ENCODE measurements around the gene RSPRY1.
A peak's percentile ranks its signal among the peaks of the same experiment; 100 is the strongest.
"Not testable (repeated sequence)": the region's sequence is repeated elsewhere in the genome, so short reads cannot be mapped to it uniquely, and the experiment has no call there.

RSPRY1 gene

GRCh38 chr16:57186872-57187854, 1.0 kb downstream of the RSPRY1 start:
- H3K4me1 ChIP-seq (ENCODE audit: control insufficient read depth, insufficient read depth, low read length): peaks cover 15% of the 10 kb centered on the region
- H3K4me3 ChIP-seq (ENCODE audit: insufficient read depth, low read depth, low read length): peak overlapping the region; percentile 99
- H3K27me3 ChIP-seq (ENCODE audit: control insufficient read depth, insufficient read depth, low read length, poor library complexity, severe bottlenecking): no peaks in the 10 kb centered on the region
- no peaks in the 10 kb centered on the region for H3K36me3 ChIP-seq (ENCODE audit: control insufficient read depth, insufficient read depth, low read length)
- H3K9me3 ChIP-seq (ENCODE audit: control insufficient read depth, low read length): peaks cover 2% of the 10 kb centered on the region
- H3K27ac ChIP-seq (ENCODE audit: insufficient read depth, low read depth, low read length, poor library complexity, severe bottlenecking): no peak overlapping the region
- 4 to 6% methylated on average over 28 of the region's 28 CpGs for WGBS, 2 experiments

GRCh38 chr16:57187902-57188710, 2.0 kb downstream of the RSPRY1 start:
- not testable (repeated sequence) for H3K27ac ChIP-seq (ENCODE audit: insufficient read depth, low read depth, low read length, poor library complexity, severe bottlenecking); H3K36me3 ChIP-seq (ENCODE audit: control insufficient read depth, insufficient read depth, low read length); H3K27me3 ChIP-seq (ENCODE audit: control insufficient read depth, insufficient read depth, low read length, poor library complexity, severe bottlenecking); H3K9me3 ChIP-seq (ENCODE audit: control insufficient read depth, low read length)
- WGBS, 2 experiments: 95% methylated on average over 18 of the region's 18 CpGs
- Histone ChIP-seq H3K4me3 (ENCODE audit: insufficient read depth, low read depth, low read length) (peak overlapping the region; percentile 99), H3K4me1 (ENCODE audit: control insufficient read depth, insufficient read depth, low read length) (peaks cover 15% of the 10 kb centered on the region)

GRCh38 chr16:57188711-57189002, 2.5 kb downstream of the RSPRY1 start:
- Histone ChIP-seq H3K4me1 (ENCODE audit: control insufficient read depth, insufficient read depth, low read length) (peaks cover 15% of the 10 kb centered on the region), H3K27me3 (ENCODE audit: control insufficient read depth, insufficient read depth, low read length, poor library complexity, severe bottlenecking) (no peaks in the 10 kb centered on the region), H3K27ac (ENCODE audit: insufficient read depth, low read depth, low read length, poor library complexity, severe bottlenecking) (no peak overlapping the region), H3K36me3 (ENCODE audit: control insufficient read depth, insufficient read depth, low read length) (no peaks in the 10 kb centered on the region), H3K4me3 (ENCODE audit: insufficient read depth, low read depth, low read length) (no peak overlapping the region), H3K9me3 (ENCODE audit: control insufficient read depth, low read length) (peaks cover 2% of the 10 kb centered on the region)
- WGBS, 2 experiments: 94% methylated on average over 9 of the region's 9 CpGs

GRCh38 chr16:57189527-57189926, 3.4 kb downstream of the RSPRY1 start:
- H3K27me3 ChIP-seq (ENCODE audit: control insufficient read depth, insufficient read depth, low read length, poor library complexity, severe bottlenecking); H3K9me3 ChIP-seq (ENCODE audit: control insufficient read depth, low read length); H3K27ac ChIP-seq (ENCODE audit: insufficient read depth, low read depth, low read length, poor library complexity, severe bottlenecking); H3K4me3 ChIP-seq (ENCODE audit: insufficient read depth, low read depth, low read length); H3K36me3 ChIP-seq (ENCODE audit: control insufficient read depth, insufficient read depth, low read length): not testable (repeated sequence)
- peaks cover 13% of the 10 kb centered on the region for H3K4me1 ChIP-seq (ENCODE audit: control insufficient read depth, insufficient read depth, low read length)
- WGBS, 2 experiments: 83 to 92% methylated on average over 4 of the region's 4 CpGs

DNA sequence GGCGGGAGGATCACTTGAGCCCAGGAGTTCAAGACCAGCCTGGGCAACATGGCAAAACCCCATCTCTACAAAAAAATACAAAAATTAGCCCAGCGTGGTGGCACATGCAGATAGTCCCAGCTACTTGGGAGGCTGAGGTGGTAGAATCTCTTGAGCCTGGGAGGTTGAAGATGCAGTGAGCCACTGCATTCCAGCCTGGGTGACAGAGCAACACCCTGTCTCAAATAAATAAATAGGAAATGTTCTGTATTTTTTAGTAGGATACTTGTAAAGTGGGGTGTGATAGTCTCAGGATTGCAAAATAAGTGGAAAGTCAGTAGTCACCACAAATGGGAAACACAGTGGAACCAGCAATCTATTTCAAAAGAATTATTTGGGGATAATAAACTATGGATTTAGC, 4.0 kb downstream of the RSPRY1 start:
- Histone ChIP-seq H3K36me3 (ENCODE audit: control insufficient read depth, insufficient read depth, low read length) (no peaks in the 10 kb centered on the region), H3K4me3 (ENCODE audit: insufficient read depth, low read depth, low read length) (no peak overlapping the region), H3K4me1 (ENCODE audit: control insufficient read depth, insufficient read depth, low read length) (peaks cover 8% of the 10 kb centered on the region), H3K27ac (ENCODE audit: insufficient read depth, low read depth, low read length, poor library complexity, severe bottlenecking) (no peak overlapping the region), H3K9me3 (ENCODE audit: control insufficient read depth, low read length) (no peaks in the 10 kb centered on the region), H3K27me3 (ENCODE audit: control insufficient read depth, insufficient read depth, low read length, poor library complexity, severe bottlenecking) (no peaks in the 10 kb centered on the region)
- WGBS, 2 experiments: 81 to 92% methylated on average over 2 of the region's 2 CpGs

DNA sequence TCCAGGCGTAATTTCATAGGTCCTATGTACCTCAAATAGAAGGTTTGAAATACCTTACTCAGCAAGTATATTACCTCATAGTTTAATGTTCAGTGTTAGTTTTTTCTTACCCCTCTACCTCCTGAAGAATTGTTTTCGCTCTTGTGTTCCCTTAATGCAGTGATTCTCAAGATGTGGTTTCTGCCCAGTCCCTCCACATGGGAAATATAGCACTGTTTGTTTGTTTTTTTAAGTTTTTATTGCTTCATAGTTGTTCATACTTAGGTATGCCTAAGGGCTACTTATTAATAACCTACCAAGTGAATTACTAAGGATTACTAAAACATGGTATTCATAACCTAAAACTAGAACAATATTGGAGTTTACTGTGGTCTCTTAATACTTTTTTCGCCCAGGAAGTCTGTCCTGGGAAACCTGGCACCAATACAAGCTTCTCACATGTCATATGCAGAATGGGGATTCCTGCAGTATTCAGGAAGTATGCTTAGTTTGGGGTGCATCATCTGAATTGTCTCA, 5.0 kb downstream of the RSPRY1 start:
- H3K4me1 ChIP-seq (ENCODE audit: control insufficient read depth, insufficient read depth, low read length): peaks cover 8% of the 10 kb centered on the region
- no peaks in the 10 kb centered on the region for H3K36me3 ChIP-seq (ENCODE audit: control insufficient read depth, insufficient read depth, low read length)
- no peaks in the 10 kb centered on the region for H3K9me3 ChIP-seq (ENCODE audit: control insufficient read depth, low read length)
- no peak overlapping the region for H3K27ac ChIP-seq (ENCODE audit: insufficient read depth, low read depth, low read length, poor library complexity, severe bottlenecking)
- no peaks in the 10 kb centered on the region for H3K27me3 ChIP-seq (ENCODE audit: control insufficient read depth, insufficient read depth, low read length, poor library complexity, severe bottlenecking)
- 91 to 100% methylated on average over 2 to 3 of the region's 3 CpGs for WGBS, 2 experiments
- no peak overlapping the region for H3K4me3 ChIP-seq (ENCODE audit: insufficient read depth, low read depth, low read length)

DNA sequence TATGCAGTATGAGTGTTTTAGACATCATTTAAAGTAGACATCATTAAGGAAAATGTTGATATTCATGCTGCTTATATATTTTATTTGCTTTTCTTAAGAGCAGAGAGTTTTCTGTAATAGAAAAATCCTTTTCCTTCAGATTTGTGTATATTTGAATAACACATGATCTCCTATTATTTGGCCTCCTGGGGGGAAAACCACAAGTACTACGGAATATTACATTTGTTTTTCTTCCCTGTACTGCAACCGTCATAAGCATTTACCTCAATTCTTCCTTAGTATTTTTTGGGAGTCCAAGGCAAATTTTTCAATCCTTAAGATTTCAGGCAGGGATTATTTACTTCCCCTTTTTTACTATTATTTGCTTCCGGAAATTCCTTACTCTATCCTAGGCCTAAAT, 6.0 kb downstream of the RSPRY1 start:
- Histone ChIP-seq H3K4me1 (ENCODE audit: control insufficient read depth, insufficient read depth, low read length) (peaks cover 8% of the 10 kb centered on the region), H3K4me3 (ENCODE audit: insufficient read depth, low read depth, low read length) (no peak overlapping the region), H3K9me3 (ENCODE audit: control insufficient read depth, low read length) (no peaks in the 10 kb centered on the region), H3K36me3 (ENCODE audit: control insufficient read depth, insufficient read depth, low read length) (no peaks in the 10 kb centered on the region), H3K27me3 (ENCODE audit: control insufficient read depth, insufficient read depth, low read length, poor library complexity, severe bottlenecking) (no peaks in the 10 kb centered on the region), H3K27ac (ENCODE audit: insufficient read depth, low read depth, low read length, poor library complexity, severe bottlenecking) (no peak overlapping the region)
- 87 to 100% methylated on average over 2 of the region's 3 CpGs for WGBS, 2 experiments

GRCh38 chr16:57192720-57193486, 6.8 kb downstream of the RSPRY1 start:
- WGBS, 2 experiments: 79 to 80% methylated on average over 7 of the region's 7 CpGs
- Histone ChIP-seq H3K36me3 (ENCODE audit: control insufficient read depth, insufficient read depth, low read length) (no peaks in the 10 kb centered on the region), H3K4me1 (ENCODE audit: control insufficient read depth, insufficient read depth, low read length) (peaks cover 1% of the 10 kb centered on the region), H3K9me3 (ENCODE audit: control insufficient read depth, low read length) (no peaks in the 10 kb centered on the region), H3K4me3 (ENCODE audit: insufficient read depth, low read depth, low read length) (no peak overlapping the region), H3K27ac (ENCODE audit: insufficient read depth, low read depth, low read length, poor library complexity, severe bottlenecking) (no peak overlapping the region), H3K27me3 (ENCODE audit: control insufficient read depth, insufficient read depth, low read length, poor library complexity, severe bottlenecking) (no peaks in the 10 kb centered on the region)

- Histone ChIP-seq H3K9me3 (ENCODE audit: control insufficient read depth, low read length) (no peaks in the 10 kb centered on the region), H3K4me3 (ENCODE audit: insufficient read depth, low read depth, low read length) (no peak overlapping the region), H3K4me1 (ENCODE audit: control insufficient read depth, insufficient read depth, low read length) (no peaks in the 10 kb centered on the region), H3K27ac (ENCODE audit: insufficient read depth, low read depth, low read length, poor library complexity, severe bottlenecking) (no peak overlapping the region), H3K27me3 (ENCODE audit: control insufficient read depth, insufficient read depth, low read length, poor library complexity, severe bottlenecking) (no peaks in the 10 kb centered on the region), H3K36me3 (ENCODE audit: control insufficient read depth, insufficient read depth, low read length) (no peaks in the 10 kb centered on the region)
These were observed 8.4 kb downstream of the RSPRY1 start for GRCh38 chr16:57194512-57194911.

DNA sequence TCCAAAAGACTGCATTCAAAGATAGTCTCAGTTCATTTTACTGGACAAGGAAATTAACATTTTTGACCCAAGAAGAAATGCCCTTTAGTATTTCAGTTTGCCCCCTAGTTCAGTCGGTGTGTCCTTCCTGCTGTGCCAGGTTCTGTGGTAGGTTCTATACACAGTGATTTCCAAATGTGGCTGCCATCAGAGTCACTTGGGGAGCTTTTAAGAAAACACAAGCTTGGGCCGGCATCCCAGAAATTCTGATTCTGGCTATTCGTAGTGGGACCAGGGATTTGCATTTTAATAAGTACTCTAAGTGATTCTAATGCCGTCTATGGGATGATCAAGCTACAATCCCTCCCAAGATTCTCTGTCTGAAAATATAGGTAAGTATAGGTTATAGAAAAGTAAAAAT, 10.2 kb downstream of the RSPRY1 start:
- no peak overlapping the region for H3K4me3 ChIP-seq (ENCODE audit: insufficient read depth, low read depth, low read length)
- H3K9me3 ChIP-seq (ENCODE audit: control insufficient read depth, low read length): no peaks in the 10 kb centered on the region
- no peak overlapping the region for H3K27ac ChIP-seq (ENCODE audit: insufficient read depth, low read depth, low read length, poor library complexity, severe bottlenecking)
- H3K27me3 ChIP-seq (ENCODE audit: control insufficient read depth, insufficient read depth, low read length, poor library complexity, severe bottlenecking): no peaks in the 10 kb centered on the region
- H3K36me3 ChIP-seq (ENCODE audit: control insufficient read depth, insufficient read depth, low read length): no peaks in the 10 kb centered on the region
- WGBS, 2 experiments: 89 to 91% methylated on average over 4 of the region's 4 CpGs
- no peaks in the 10 kb centered on the region for H3K4me1 ChIP-seq (ENCODE audit: control insufficient read depth, insufficient read depth, low read length)

Data from ectodermal cell (in vitro differentiated cells).